AG04449 (cell line): ENCODE measurements around the gene KRT33B.
"Not testable (repeated sequence)": the region's sequence is repeated elsewhere in the genome, so short reads cannot be mapped to it uniquely, and the experiment has no call there.

Experiments
- CTCF ChIA-PET: fragments of 350-600 bp; formaldehyde crosslinking; extraction: SDS; loops from one replicate; lab custom pipeline; 2021; ENCODE audit warnings: antibody characterized with exemption; lab: Yijun Ruan, JAX
- POLR2A ChIA-PET: fragments of 400-600, 350-600 bp; formaldehyde crosslinking; extraction: SDS; loops from one replicate; lab custom pipeline; 2020; ENCODE audit warnings: antibody characterized with exemption, inconsistent platforms; lab: Yijun Ruan, JAX
- DNase-seq: peaks from one replicate; pipeline ENCODE4 v3.0.0-alpha.2; 2010; ENCODE audit warnings: low read depth, low spot score
- H3K4me3 ChIP-seq: 2 replicates; pipeline ENCODE4 v1.5.1; 2011; ENCODE audit warnings: low read depth, mild to moderate bottlenecking, control low read depth, low read length
- TF ChIP-seq, protein P1 (sequence below): IDR thresholded peaks from one replicate; pipeline ENCODE4 v1.5.1; 2011; ENCODE audit warnings: mild to moderate bottlenecking, moderate library complexity, low read length, control low read depth, inconsistent platforms; ENCODE audit not compliant: insufficient read depth; ENCODE audit errors: missing control alignments

KRT33B gene

DNA sequence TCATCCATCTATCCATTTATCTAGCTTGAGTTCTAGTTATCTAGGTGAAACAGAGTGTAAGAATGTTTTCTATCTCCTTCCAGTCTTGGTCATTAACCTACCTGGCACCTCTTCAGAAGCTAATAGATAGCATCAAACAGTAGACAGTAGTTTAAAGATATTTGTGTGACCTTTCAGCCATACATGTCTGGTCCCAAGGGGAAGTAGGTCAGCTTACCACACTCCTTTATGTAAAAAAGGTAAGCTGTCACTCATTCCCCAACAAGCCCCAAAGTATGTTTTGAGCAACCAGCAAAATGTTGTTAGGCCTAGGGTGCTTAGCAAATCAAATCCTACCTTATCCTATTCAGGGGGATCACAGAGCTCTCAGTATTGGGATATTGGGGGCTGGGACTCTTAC lies 3.5 kb downstream of the KRT33B start:
- TF ChIP-seq, protein P1, sequence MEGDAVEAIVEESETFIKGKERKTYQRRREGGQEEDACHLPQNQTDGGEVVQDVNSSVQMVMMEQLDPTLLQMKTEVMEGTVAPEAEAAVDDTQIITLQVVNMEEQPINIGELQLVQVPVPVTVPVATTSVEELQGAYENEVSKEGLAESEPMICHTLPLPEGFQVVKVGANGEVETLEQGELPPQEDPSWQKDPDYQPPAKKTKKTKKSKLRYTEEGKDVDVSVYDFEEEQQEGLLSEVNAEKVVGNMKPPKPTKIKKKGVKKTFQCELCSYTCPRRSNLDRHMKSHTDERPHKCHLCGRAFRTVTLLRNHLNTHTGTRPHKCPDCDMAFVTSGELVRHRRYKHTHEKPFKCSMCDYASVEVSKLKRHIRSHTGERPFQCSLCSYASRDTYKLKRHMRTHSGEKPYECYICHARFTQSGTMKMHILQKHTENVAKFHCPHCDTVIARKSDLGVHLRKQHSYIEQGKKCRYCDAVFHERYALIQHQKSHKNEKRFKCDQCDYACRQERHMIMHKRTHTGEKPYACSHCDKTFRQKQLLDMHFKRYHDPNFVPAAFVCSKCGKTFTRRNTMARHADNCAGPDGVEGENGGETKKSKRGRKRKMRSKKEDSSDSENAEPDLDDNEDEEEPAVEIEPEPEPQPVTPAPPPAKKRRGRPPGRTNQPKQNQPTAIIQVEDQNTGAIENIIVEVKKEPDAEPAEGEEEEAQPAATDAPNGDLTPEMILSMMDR = no peak
- H3K4me3 ChIP-seq = no peak overlapping the region
- CTCF ChIA-PET = no interaction called here
- DNase-seq = no peak
- POLR2A ChIA-PET = no interaction called here

DNA sequence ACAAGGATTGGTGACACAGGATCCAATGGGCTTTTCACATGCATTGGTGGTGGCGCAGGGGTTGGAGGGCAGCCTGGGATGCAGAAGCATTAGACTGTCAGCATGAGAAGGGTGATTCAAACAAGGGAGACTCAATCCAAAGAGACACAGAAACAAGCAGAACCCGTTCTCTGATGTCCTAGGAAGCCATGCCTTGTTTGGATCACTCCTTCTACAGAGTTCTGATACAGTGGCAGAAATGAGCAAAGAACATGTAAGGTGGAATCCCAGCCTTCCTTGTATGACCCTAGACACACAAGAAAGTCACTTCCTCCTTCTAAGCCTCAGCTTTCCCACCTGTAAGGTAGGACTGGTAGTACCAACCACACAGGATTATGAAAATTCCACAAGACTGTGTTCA lies 5.7 kb downstream of the KRT33B start:
- DNase-seq = no peak
- POLR2A ChIA-PET = no interaction called here
- TF ChIP-seq, protein P1 = no peak
- CTCF ChIA-PET = no interaction called here
- H3K4me3 ChIP-seq = no peak overlapping the region

DNA sequence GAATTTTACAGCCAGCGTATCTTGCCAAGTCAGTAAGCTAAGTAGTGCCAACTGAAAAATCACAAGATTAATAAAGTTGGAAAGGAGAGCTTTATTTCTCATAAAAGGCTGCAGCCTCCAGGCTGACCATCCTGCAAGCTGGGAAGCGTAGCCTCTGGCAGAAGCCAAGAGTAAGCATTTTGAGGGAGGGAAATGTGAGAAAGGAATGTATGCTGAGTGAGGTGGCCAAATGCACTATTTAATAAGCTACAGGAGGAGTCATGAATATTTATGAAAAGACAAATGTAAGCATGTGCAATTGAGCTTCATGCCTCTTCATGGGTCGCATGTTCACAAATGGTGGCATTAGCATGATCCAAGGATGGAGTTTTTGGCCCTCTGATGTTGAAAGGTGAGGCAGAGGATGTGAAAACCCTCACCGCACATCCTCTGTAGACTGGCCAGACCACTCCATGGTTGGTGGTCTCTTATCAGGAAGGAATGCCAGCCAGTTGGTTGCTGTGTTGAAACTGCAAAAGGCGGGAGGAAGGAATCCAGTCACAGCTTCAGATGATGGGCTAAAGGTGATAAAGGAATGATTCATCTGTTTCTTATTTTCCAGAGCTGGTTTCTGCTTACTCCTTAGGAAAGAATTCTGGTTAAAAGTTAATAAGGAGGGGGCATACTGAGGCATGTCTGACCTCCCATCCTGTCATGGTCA lies 9.2 kb downstream of the KRT33B start:
- TF ChIP-seq, protein P1 = no peak
- ChIA-PET POLR2A (interaction anchor here (0.7 kb wide), 1 partner anchor 11 kb away, joined by 3 read pairs; no protein-coding TSS in a partner anchor), CTCF (interaction anchor here (0.9 to 1.0 kb wide), 2 partner anchors 109 to 287 kb away, joined by 3 read pairs; no protein-coding TSS in a partner anchor)
- no peak overlapping the region for H3K4me3 ChIP-seq
- no peak for DNase-seq

DNA sequence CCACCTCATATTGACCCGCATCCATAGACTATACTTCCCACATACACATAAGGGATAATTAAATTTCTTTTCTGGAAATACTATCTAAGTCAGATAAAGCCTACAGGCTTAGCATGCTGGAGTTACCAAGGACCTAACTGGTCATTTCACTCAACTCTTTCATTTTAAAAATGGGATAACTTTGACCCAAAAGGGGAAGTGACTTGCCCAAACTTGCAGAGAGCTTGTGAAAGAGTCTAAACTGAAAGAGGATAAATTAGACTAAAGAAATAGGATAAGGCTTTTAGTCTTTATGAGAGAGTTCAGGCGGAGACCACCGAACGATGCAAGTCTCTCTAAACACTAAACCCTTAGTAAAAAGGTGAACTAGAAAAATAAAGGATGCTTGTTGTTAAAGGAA lies 15.1 kb downstream of the KRT33B start:
- no peak overlapping the region for H3K4me3 ChIP-seq
- ChIA-PET POLR2A (no interaction called here), CTCF (interaction anchor here (1.1 to 1.3 kb wide), 2 partner anchors 12 to 308 kb away, joined by 3 to 4 read pairs; no protein-coding TSS in a partner anchor)
- no peak for DNase-seq
- TF ChIP-seq, protein P1 = no peak

DNA sequence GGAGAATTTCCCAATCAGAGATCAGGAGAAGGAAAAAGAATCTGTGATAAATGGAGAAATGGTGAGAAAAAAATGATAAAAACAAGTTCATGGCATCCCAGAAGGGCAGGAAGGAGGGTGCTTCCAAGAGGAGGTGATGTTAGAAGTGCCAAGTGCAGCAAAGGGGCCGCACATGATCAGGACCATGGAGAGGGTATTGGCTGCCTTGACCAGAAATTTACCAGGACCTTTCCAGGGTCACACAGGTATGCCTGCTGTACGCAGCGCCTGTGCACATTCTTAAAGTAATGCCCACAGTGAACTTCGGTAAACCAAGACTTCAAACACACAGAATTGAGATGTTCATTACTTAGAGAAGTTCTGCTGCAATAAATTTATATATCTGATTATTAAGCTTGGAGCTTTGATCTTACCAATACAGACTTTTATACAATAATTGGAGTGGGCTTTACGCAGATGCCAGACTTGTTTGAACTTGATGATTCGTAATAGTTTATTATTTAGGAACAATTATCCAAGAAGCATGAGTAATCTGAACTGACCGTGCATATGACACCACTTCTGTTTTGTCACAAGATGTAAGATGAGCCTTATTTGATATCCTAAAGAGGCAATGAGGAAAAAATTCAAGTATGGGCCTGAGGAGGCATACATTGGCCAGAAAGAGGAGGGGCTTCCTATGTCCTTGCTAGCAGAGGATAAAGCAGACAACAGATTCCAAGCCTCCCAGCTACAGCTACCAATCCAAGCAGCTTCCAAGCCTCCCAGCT lies 16.8 kb downstream of the KRT33B start:
- H3K4me3 ChIP-seq = no peak overlapping the region
- CTCF ChIA-PET = no interaction called here
- no peak for DNase-seq
- TF ChIP-seq, protein P1 = no peak
- POLR2A ChIA-PET = no interaction called here

DNA sequence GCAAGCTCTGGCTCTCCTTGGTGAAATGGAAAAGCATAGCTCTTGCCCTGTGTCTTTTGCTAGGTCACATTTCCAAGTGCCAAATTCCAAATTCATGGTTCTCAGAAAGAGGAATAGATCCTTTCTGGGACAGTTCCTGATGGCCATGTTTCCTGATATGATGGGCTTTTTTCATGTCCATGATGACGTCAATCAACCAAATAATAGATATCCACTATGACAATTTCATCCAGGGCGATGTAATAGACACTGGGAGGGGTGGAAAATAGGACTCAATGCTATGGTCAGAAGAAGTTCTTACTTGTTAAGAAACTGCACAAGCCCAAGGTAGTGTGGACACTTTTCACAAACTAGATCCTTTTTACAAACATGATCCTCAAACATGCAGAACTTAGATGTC lies 18.4 kb downstream of the KRT33B start:
- TF ChIP-seq, protein P1 = no peak
- ChIA-PET CTCF (interaction anchor here (1.2 to 1.3 kb wide), 2 partner anchors 23 to 29 kb away, joined by 4 to 5 read pairs; no protein-coding TSS in a partner anchor), POLR2A (no interaction called here)
- no peak for DNase-seq
- H3K4me3 ChIP-seq = no peak overlapping the region

DNA sequence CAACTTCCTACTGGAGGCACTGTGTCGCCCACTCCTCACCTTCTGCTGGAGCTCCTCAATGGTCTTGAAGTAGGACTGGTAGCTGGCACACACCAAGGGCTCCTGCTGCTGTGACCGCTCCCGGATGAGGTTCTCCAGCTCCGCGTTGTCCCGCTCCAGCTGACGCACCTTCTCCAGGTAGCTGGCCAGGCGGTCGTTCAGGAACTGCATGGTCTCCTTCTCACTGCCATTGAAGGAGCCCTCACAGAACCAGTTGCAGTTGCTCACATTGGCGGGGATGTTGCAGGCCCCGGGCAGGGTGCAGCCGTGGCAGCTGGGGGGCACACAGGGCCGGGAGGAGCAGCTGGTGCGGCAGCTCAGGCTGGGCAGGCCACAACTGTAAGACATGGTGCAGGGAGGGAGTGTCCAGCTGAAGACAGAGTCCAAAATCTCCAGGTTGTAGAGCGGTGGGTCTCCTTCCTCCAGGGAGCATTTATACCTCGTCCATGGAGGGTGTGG lies 19.2 kb downstream of the KRT33B start, which contains the start of gene KRT33A:
Gene KRT33A (minus strand): TSS at position 448 of the 498 bp plus-strand sequence. CDS start 61 bp downstream, at position 387.
- POLR2A ChIA-PET, H3K4me3 ChIP-seq, DNase-seq: not testable (repeated sequence)
- CTCF ChIA-PET = interaction anchor here (1.4 to 1.6 kb wide), 2 partner anchors 10 to 11 kb away, joined by 3 to 5 read pairs; no protein-coding TSS in a partner anchor
